HepG2 (cell line): ENCODE data around the gene PCTP. TPM values are rescaled to one million over a fixed set of nuclear protein-coding genes. Genes with fewer than 3 reads are reported as not detected.

ENCODE experiments used
- ATAC-seq: fragments of 200-7000 bp; cut with Tn5 transposase; 3 replicates; pipeline ENCODE4 v1.9.1; 2020; ENCODE audit warnings: mild to moderate bottlenecking, moderate library complexity
- BruUV-seq: library from RNA; stranded (reverse); fragments of 400-500 nt; replicated peaks from 2 replicates; lab custom pipeline; 2021; lab: Mats Ljungman, UMichigan
- CTCF ChIA-PET: fragments of 300-600 bp; formaldehyde crosslinking; extraction: SDS; loops from one replicate; lab custom pipeline; 2021; ENCODE audit warnings: low total read pairs, inconsistent platforms, low intra/inter-chr PET ratio; lab: Yijun Ruan, JAX
- POLR2A ChIA-PET: fragments of 350-600 bp; sonication (Branson Sonifier 250); formaldehyde crosslinking; loops from one replicate; lab custom pipeline; 2020; ENCODE audit warnings: antibody characterized with exemption, inconsistent platforms; lab: Yijun Ruan, JAX
- DNase-seq: peaks from one replicate; pipeline ENCODE4 v3.0.0-alpha.2; 2015; ENCODE audit warnings: low spot score
- FAIRE-seq: peaks from 3 replicates; lab custom pipeline; 2011; peaks lifted over from hg19 to GRCh38; lab: Jason Lieb, UNC
- H2AFZ ChIP-seq: one replicate; pipeline ENCODE4 v1.6.1; 2011; ENCODE audit warnings: low read length, inconsistent platforms
- H3K27ac ChIP-seq: fragments of 300-600 bp; 3 replicates; pipeline ENCODE4 v1.8.0; 2011; ENCODE audit warnings: mixed run types, mild to moderate bottlenecking, mixed read lengths, low read length, inconsistent platforms; ENCODE audit not compliant: insufficient read depth; ENCODE audit errors: extremely low read length
- H3K27me3 ChIP-seq, 2 experiments: fragments of 200-600 bp in 1 of 2; 2 replicates in 1 of 2; 3 replicates in 1 of 2; pipeline versions ENCODE4 v1.6.0 to v1.8.0; 2011; ENCODE audit warnings: low read length in 2 of 2, mild to moderate bottlenecking in 2 of 2, moderate library complexity in 2 of 2, inconsistent platforms in 1 of 2; ENCODE audit not compliant: insufficient read depth in 2 of 2, control insufficient read depth in 1 of 2
- H3K36me3 ChIP-seq, 2 experiments: fragments of 200-600 bp in 1 of 2; replicated peaks in 1 of 2; 2 replicates in 1 of 2; 3 replicates in 1 of 2; pipeline versions ENCODE4 v1.5.1 to v1.8.0; 2011; ENCODE audit warnings: low read length in 2 of 2, inconsistent platforms in 1 of 2; ENCODE audit not compliant: insufficient read depth in 2 of 2, control insufficient read depth in 1 of 2
- H3K4me1 ChIP-seq: 2 replicates; pipeline ENCODE4 v1.5.1; 2012; ENCODE audit warnings: low read length, inconsistent platforms; ENCODE audit not compliant: insufficient read depth
- H3K4me2 ChIP-seq: 2 replicates; pipeline ENCODE4 v1.6.0; 2011; ENCODE audit warnings: low read depth, low read length, inconsistent platforms
- H3K4me3 ChIP-seq, 3 experiments: fragments of 200-600 bp in 1 of 3; sonication (generic), shearing (Covaris generic) in 1 of 3; replicated peaks in 1 of 3; 2 replicates each; pipeline ENCODE4 v1.5.1; 2011 to 2016; ENCODE audit warnings: low read length in 3 of 3, inconsistent platforms in 2 of 3, low read depth in 2 of 3, mild to moderate bottlenecking in 2 of 3, control low read depth in 1 of 3, mixed read lengths in 1 of 3; ENCODE audit not compliant: insufficient read depth in 1 of 3
- H3K79me2 ChIP-seq: one replicate; pipeline ENCODE4 v1.6.1; 2011; ENCODE audit warnings: low read length, inconsistent platforms; ENCODE audit not compliant: insufficient read depth
- H3K9ac ChIP-seq: 2 replicates; pipeline ENCODE4 v1.6.0; 2011; ENCODE audit warnings: mild to moderate bottlenecking, low read depth, low read length, inconsistent platforms; ENCODE audit not compliant: insufficient read depth
- H3K9me3 ChIP-seq: 2 replicates; pipeline ENCODE4 v1.5.1; 2012; ENCODE audit warnings: mild to moderate bottlenecking, low read length
- H4K20me1 ChIP-seq: 2 replicates; pipeline ENCODE4 v1.6.0; 2011; ENCODE audit warnings: inconsistent platforms, mild to moderate bottlenecking, low read length, moderate library complexity; ENCODE audit not compliant: insufficient read depth
- ATF7 ChIP-seq, 2 experiments: fragments of 450-650 bp in 1 of 2; sonication (generic) in 1 of 2; formaldehyde crosslinking in 1 of 2; IDR thresholded peaks; 2 replicates each; pipeline versions ENCODE4 v1.4.0 to v1.6.1; 2016 to 2020; ENCODE audit warnings: antibody characterized with exemption in 1 of 2, mild to moderate bottlenecking in 1 of 2, missing genetic modification reagents in 1 of 2
- KDM6A ChIP-seq: IDR thresholded peaks from 2 replicates; pipeline ENCODE4 v1.6.1; 2016; ENCODE audit warnings: low read depth
- LCORL ChIP-seq, 2 experiments: fragments of 450-650 bp in 1 of 2; sonication (generic) in 1 of 2; formaldehyde crosslinking in 1 of 2; IDR thresholded peaks; 2 replicates each; pipeline versions ENCODE4 v1.5.0 to v1.6.1; 2017 to 2020; ENCODE audit warnings: antibody characterized with exemption in 1 of 2, missing genetic modification reagents in 1 of 2
- MEIS1 ChIP-seq: sonication (generic); formaldehyde crosslinking; IDR thresholded peaks from 2 replicates; pipeline ENCODE4 v1.9.0; 2021; ENCODE audit warnings: mild to moderate bottlenecking, missing genetic modification reagents, moderate library complexity, borderline replicate concordance
- SIN3B ChIP-seq: fragments of 150-350 bp; IDR thresholded peaks from 2 replicates; pipeline ENCODE4 v1.6.1; 2014; ENCODE audit warnings: low read length
- TMF1 ChIP-seq: sonication (generic); formaldehyde crosslinking; IDR thresholded peaks from 2 replicates; pipeline ENCODE4 v1.8.1; 2022; ENCODE audit warnings: low read depth, missing genetic modification reagents
- ZNF12 ChIP-seq: sonication (generic); formaldehyde crosslinking; IDR thresholded peaks from 2 replicates; pipeline ENCODE4 v1.5.0; 2020; ENCODE audit warnings: missing genetic modification reagents
- ZNF230 ChIP-seq: sonication (generic); formaldehyde crosslinking; IDR thresholded peaks from 2 replicates; pipeline ENCODE4 v1.4.0; 2020; ENCODE audit warnings: mild to moderate bottlenecking, missing genetic modification reagents
- WGBS: methylation state at CpG from one replicate; pipeline ENCODE4 v1.1.6; 2017; ENCODE audit warnings: low lambda C conversion rate; 5-methylcytosine and 5-hydroxymethylcytosine counted together
- in situ Hi-C: cut with HindIII; loops from 2 replicates; pipeline ENCODE4 v1.10.0; 2017; ENCODE audit warnings: low pct_unique_long_range_greater_than_20kb; ENCODE audit not compliant: extremely low pct_ligation_motif_present
- intact Hi-C: fragments of 100-400 bp; cut with micrococcal nuclease; formaldehyde crosslinking; loops from one replicate; pipeline ENCODE4 v1.10.0; 2022; ENCODE audit not compliant: unreplicated experiment
- polyA plus RNA-seq, 8 experiments: library from polyadenylated mRNA; depleted of rRNA in 3 of 8; stranded (reverse) in 7 of 8; unstranded in 1 of 8; fragments of >200 nt; fragmentation: Illumina TruSeq in 4 of 8; extraction: Trizol in 4 of 8; gene quantifications; 2 replicates each; pipeline versions ENCODE4 v1.2.1 to v1.2.3, GENCODE V29; 2011 to 2016; ENCODE audit warnings: low read depth in 4 of 8, missing spikeins in 1 of 8, mixed read lengths in 1 of 8; ENCODE audit not compliant: insufficient read depth in 1 of 8
- total RNA-seq, 5 experiments: library from RNA; depleted of rRNA; stranded (reverse); fragments of >200 nt; fragmentation: Illumina TruSeq; extraction: Trizol; gene quantifications; 2 replicates each; pipeline ENCODE4 v1.2.3, GENCODE V29; 2016; ENCODE audit warnings: low read depth in 1 of 5

PCTP gene
- total and polyA plus RNA-seq, 2 of the 13 experiments (the other 11 are each of a cell fraction or from before 2014, with no cell fraction given) = 37.1 to 50.7 TPM

DNA sequence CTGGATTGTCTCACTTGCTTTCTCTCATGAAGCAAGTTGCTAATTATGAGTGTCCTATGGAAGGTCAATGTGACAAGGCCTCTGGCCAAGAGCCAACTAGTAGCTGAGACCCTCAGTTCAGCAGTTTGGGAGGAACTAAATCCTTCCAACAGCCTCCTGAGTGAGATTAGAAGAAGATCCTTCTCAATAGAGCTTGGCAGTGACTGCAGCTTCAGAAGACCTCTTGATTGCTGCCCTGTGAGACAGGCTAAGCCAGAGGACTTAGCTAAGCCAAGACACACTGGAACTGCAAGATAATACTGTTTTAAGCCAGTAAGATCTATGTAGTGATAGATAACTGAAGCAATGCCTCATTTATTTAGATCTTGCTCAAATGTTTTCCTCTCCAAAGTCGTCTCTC is 34.3 kb downstream of the PCTP start:
- ATAC-seq = no peak
- no peaks in the 10 kb centered on the region for H3K36me3 ChIP-seq
- intact Hi-C loops = no loop called here
- no peak overlapping the region for H3K4me2 ChIP-seq
- H3K9ac ChIP-seq = no peak overlapping the region
- H3K9me3 ChIP-seq = no peaks in the 10 kb centered on the region
- no peak overlapping the region for H2AFZ ChIP-seq
- H3K4me3 ChIP-seq = no peak overlapping the region
- DNase-seq = no peak
- no peaks in the 10 kb centered on the region for H4K20me1 ChIP-seq
- TF ChIP-seq SIN3B (no peak), ZNF230 (CRISPR knock-in tag) (no peak), ATF7 (IDR thresholded peaks at IDR 0.05) (no peak), ATF7 (CRISPR knock-in tag; IDR thresholded peaks at IDR 0.05) (no peak), LCORL (IDR thresholded peaks at IDR 0.05) (no peak), LCORL (CRISPR knock-in tag; IDR thresholded peaks at IDR 0.05) (no peak), ZNF12 (CRISPR knock-in tag) (no peak), MEIS1 (CRISPR knock-in tag) (no peak), KDM6A (CRISPR knock-in tag) (no peak)
- H3K27me3 ChIP-seq = no peaks in the 10 kb centered on the region
- H3K4me1 ChIP-seq = peaks cover 13% of the 10 kb centered on the region
- ChIA-PET CTCF (no interaction called here), POLR2A (no interaction called here)
- H3K27ac ChIP-seq = no peak overlapping the region
- WGBS = 2% methylated on average over 1 of the region's 1 CpG
- no peaks in the 10 kb centered on the region for H3K79me2 ChIP-seq
- FAIRE-seq = no peak
- in situ Hi-C loops = no loop called here
- BruUV-seq = no TSS peak

DNA sequence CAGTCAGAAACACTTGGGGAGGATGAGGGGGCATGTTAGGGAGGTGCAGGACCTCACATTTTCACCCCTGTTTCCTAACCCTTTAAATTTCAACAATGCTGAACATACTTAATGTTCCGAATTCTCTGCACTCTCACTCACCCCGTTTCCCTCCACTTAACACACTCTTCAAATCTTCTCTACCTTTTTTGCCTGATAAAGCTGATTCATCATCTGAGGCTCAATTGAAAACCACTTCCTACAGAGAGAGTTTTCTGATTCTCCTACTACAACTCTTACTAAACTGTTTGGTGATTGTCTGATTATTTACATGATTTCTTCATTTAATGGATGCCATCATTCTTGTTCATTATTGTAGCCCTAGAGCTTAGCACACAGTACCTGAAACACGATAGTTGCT is 42.4 kb downstream of the PCTP start:
- CTCF ChIA-PET = no interaction called here

More for the DNA sequence above, 42.4 kb downstream of the PCTP start:
- BruUV-seq = no TSS peak
- Histone ChIP-seq H3K27ac (no peak overlapping the region), H3K27me3 (no peaks in the 10 kb centered on the region), H3K79me2 (no peaks in the 10 kb centered on the region), H2AFZ (no peak overlapping the region), H3K36me3 (no peaks in the 10 kb centered on the region), H3K9ac (no peak overlapping the region), H3K9me3 (no peaks in the 10 kb centered on the region), H4K20me1 (no peaks in the 10 kb centered on the region), H3K4me2 (no peak overlapping the region), H3K4me1 (peaks cover under 1% of the 10 kb centered on the region; the same call in 1 of the 2 replicates), H3K4me3 (no peak overlapping the region)
- DNase-seq (no peak), ATAC-seq (no peak), FAIRE-seq (no peak)
- 25% methylated on average over 3 of the region's 3 CpGs for WGBS
- POLR2A ChIA-PET = no interaction called here
- intact Hi-C loops (no loop called here), in situ Hi-C loops (no loop called here)
- TF ChIP-seq TMF1 (CRISPR knock-in tag) = no peak
